AG04450 (cell line): ENCODE data around the gene FOXO1. TPM values are rescaled to one million over a fixed set of nuclear protein-coding genes. Genes with fewer than 3 reads are reported as not detected.

ENCODE experiments used
- CTCF ChIA-PET: fragments of 300-600, 350-600 bp; formaldehyde crosslinking; extraction: SDS; loops from one replicate; lab custom pipeline; 2022; ENCODE audit warnings: antibody characterized with exemption, inconsistent platforms; lab: Charles Lee
- POLR2A ChIA-PET: fragments of 350-600 bp; formaldehyde crosslinking; extraction: SDS; loops from one replicate; lab custom pipeline; 2021; ENCODE audit warnings: antibody characterized with exemption, inconsistent platforms; lab: Yijun Ruan, JAX
- DNase-seq: peaks from one replicate; pipeline ENCODE4 v3.0.0-alpha.2; 2011; ENCODE audit warnings: low read depth, low spot score
- H3K27ac ChIP-seq: one replicate; pipeline ENCODE4 v1.5.1; 2012; ENCODE audit warnings: low read depth, low read length, control low read depth
- H3K27me3 ChIP-seq: one replicate; pipeline ENCODE4 v1.6.0; 2012; ENCODE audit warnings: low read length; ENCODE audit not compliant: control insufficient read depth, insufficient read depth
- H3K4me3 ChIP-seq: 2 replicates; pipeline ENCODE4 v1.5.1; 2011; ENCODE audit warnings: mild to moderate bottlenecking, low read depth, low read length, control low read depth
- H3K9me3 ChIP-seq: 2 replicates; pipeline ENCODE4 v1.5.1; 2012; ENCODE audit warnings: low read length; ENCODE audit not compliant: control insufficient read depth, insufficient read depth
- polyA plus RNA-seq: library from polyadenylated mRNA; depleted of rRNA; stranded (reverse); fragments of >200 nt; gene quantifications from 2 replicates; pipeline ENCODE4 v1.2.3, GENCODE V29; 2011
- TF ChIP-seq, protein P1 (sequence below): IDR thresholded peaks from 2 replicates; pipeline ENCODE4 v1.5.1; 2011; ENCODE audit warnings: low read depth, low read length, control low read depth, inconsistent platforms

Gene FOXO1
- polyA plus RNA-seq, 1 experiment = 0.19 TPM

- DNase-seq = no peak
- CTCF ChIA-PET = no interaction called here
Observed at GRCh38 chr13:40537146-40537895, 129.1 kb downstream of the FOXO1 start.

DNA sequence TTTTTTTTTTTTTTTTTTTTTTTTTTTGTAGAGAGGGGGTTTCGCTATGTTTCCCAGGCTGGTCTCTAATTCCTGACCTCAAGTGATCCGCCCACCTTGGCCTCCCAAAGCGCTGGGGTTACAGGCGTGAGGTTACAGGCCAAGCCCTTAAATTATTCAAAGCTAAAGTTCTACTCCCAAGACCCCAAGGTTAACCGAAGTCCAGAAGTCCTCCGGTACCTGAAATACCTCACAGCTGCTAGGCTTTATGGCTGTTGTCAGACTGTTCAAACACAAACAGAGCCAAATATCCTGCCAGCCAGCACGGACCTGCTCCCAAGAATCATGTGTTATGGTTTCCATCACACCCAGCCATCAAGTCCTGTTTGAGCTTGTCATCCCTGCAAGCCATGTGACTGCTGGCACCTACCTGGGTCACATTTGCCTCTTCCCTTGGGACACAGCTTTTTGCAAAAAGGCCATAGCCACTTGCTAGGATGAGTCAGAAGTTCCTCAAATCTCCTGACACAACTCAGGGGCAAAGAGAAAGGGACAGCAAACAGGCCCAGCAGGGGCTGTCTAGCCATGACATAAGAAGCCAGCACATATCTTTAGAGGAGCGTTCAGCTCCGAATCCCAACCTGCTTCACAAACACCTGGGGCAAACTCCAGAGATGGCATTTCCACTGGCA lies 129.9 kb downstream of the FOXO1 start:
- TF ChIP-seq, protein P1, sequence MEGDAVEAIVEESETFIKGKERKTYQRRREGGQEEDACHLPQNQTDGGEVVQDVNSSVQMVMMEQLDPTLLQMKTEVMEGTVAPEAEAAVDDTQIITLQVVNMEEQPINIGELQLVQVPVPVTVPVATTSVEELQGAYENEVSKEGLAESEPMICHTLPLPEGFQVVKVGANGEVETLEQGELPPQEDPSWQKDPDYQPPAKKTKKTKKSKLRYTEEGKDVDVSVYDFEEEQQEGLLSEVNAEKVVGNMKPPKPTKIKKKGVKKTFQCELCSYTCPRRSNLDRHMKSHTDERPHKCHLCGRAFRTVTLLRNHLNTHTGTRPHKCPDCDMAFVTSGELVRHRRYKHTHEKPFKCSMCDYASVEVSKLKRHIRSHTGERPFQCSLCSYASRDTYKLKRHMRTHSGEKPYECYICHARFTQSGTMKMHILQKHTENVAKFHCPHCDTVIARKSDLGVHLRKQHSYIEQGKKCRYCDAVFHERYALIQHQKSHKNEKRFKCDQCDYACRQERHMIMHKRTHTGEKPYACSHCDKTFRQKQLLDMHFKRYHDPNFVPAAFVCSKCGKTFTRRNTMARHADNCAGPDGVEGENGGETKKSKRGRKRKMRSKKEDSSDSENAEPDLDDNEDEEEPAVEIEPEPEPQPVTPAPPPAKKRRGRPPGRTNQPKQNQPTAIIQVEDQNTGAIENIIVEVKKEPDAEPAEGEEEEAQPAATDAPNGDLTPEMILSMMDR = no peak
- POLR2A ChIA-PET = interaction anchor here (0.6 kb wide), 1 partner anchor 13 kb away, joined by 4 read pairs; no protein-coding TSS in a partner anchor

More at GRCh38 chr13:40537146-40537895, 129.1 kb downstream of the FOXO1 start:
- Histone ChIP-seq H3K4me3 (no peak overlapping the region), H3K27me3 (no peaks in the 10 kb centered on the region), H3K9me3 (peaks cover 6% of the 10 kb centered on the region; the same call in 1 of the 2 replicates), H3K27ac (no peak overlapping the region)
- TF ChIP-seq, protein P1 = no peak
- POLR2A ChIA-PET = interaction anchor here (0.6 kb wide), 1 partner anchor 14 kb away, joined by 4 read pairs; no protein-coding TSS in a partner anchor

DNA sequence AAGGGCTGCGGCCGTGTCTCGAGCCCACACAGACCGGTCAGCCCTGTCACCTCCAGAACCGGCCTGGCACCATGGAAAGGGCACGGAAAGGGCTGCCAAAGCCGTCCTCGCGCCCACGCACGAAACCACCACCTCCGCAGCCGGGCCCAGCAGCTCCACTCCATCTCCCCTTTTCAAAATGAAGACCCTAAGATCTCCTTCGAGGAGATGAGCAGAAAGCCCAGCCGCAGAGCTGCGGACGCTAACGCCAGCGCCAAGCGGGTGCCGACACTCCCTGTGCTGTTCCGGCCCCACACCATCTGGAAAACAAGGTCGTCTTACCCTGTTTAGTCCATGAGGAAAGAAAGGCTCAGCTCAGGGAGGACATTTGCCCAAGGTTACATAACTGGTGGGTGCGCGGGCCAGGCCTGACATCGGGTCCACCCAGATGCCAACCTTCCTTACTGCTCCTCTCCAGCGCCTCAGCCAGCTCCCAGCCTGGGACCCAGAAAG lies 131.1 kb downstream of the FOXO1 start:
- ChIA-PET CTCF (no interaction called here), POLR2A (no interaction called here)
- H3K27ac ChIP-seq = no peak overlapping the region
- DNase-seq = no peak
- H3K9me3 ChIP-seq = peaks cover 6% of the 10 kb centered on the region; the same call in 1 of the 2 replicates
- TF ChIP-seq, protein P1 = no peak
- H3K27me3 ChIP-seq = no peaks in the 10 kb centered on the region
- no peak overlapping the region for H3K4me3 ChIP-seq

More for the DNA sequence above, 129.9 kb downstream of the FOXO1 start:
- Histone ChIP-seq H3K27ac (no peak overlapping the region), H3K27me3 (no peaks in the 10 kb centered on the region), H3K4me3 (no peak overlapping the region), H3K9me3 (peaks cover 6% of the 10 kb centered on the region; the same call in 1 of the 2 replicates)
- no peak for DNase-seq
- CTCF ChIA-PET = no interaction called here

GRCh38 chr13:40534456-40534855 lies 132.0 kb downstream of the FOXO1 start:
- Histone ChIP-seq H3K27me3 (no peaks in the 10 kb centered on the region), H3K4me3 (no peak overlapping the region), H3K9me3 (peaks cover 6% of the 10 kb centered on the region; the same call in 1 of the 2 replicates), H3K27ac (no peak overlapping the region)
- POLR2A ChIA-PET = no interaction called here
- no peak for DNase-seq
- CTCF ChIA-PET = no interaction called here
- TF ChIP-seq, protein P1 = no peak
